K562 (cell line): Measurements from ENCODE around the gene POU2F3. TPM values are rescaled to one million over a fixed set of nuclear protein-coding genes. Genes with fewer than 3 reads are reported as not detected.

Experiments used
- ATAC-seq: fragments of 200-7000 bp; cut with Tn5 transposase; 3 replicates; pipeline ENCODE4 v1.9.1; 2020; ENCODE audit warnings: moderate library complexity
- BruUV-seq: library from RNA; stranded (reverse); fragments of 400-500 nt; replicated peaks from 2 replicates; lab custom pipeline; 2021; lab: Mats Ljungman, UMichigan
- CTCF ChIA-PET: fragments of 300-600 bp; formaldehyde crosslinking; extraction: SDS; loops from one replicate; lab custom pipeline; 2021; ENCODE audit warnings: low intra/inter-chr PET ratio; lab: Yijun Ruan, JAX
- POLR2A ChIA-PET: fragments of 300-600, 350-650 bp; sonication (Branson Sonifier 250); formaldehyde crosslinking; extraction: SDS; loops from one replicate; lab custom pipeline; 2021; ENCODE audit warnings: antibody characterized with exemption, inconsistent platforms; lab: Yijun Ruan, JAX
- DNase-seq, 4 experiments: peaks; one replicate each; pipeline versions ENCODE4 v3.0.0 to v3.0.0-alpha.2; 2011 to 2018; ENCODE audit warnings: low spot score in 3 of 4, mixed read lengths in 3 of 4; ENCODE audit errors: extremely low read depth in 1 of 4
- FAIRE-seq: peaks from 2 replicates; lab custom pipeline; 2011; peaks lifted over from hg19 to GRCh38; lab: Jason Lieb, UNC
- H2AFZ ChIP-seq: 2 replicates; pipeline ENCODE4 v1.6.0; 2011; ENCODE audit warnings: low read depth, low read length, control low read depth, inconsistent platforms
- H3K27ac ChIP-seq: fragments of 200-600 bp; 3 replicates; pipeline ENCODE4 v1.8.0; 2011; ENCODE audit warnings: low read depth, mild to moderate bottlenecking, control low read depth, inconsistent platforms, low read length, moderate library complexity, mixed read lengths; ENCODE audit errors: extremely low read depth
- H3K27me3 ChIP-seq, 2 experiments: fragments of 300-600 bp in 1 of 2; 2 replicates in 1 of 2; 3 replicates in 1 of 2; pipeline versions ENCODE4 v1.6.0 to v1.8.0; 2011; ENCODE audit warnings: inconsistent platforms in 2 of 2, low read length in 2 of 2, mild to moderate bottlenecking in 1 of 2, mixed read lengths in 1 of 2, moderate library complexity in 1 of 2; ENCODE audit not compliant: control insufficient read depth in 2 of 2, insufficient read depth in 2 of 2
- H3K36me3 ChIP-seq: fragments of 300-600 bp; 3 replicates; pipeline ENCODE4 v1.8.0; 2011; ENCODE audit warnings: mild to moderate bottlenecking, low read length, inconsistent platforms; ENCODE audit not compliant: control insufficient read depth, insufficient read depth
- H3K4me1 ChIP-seq, 2 experiments: fragments of 200-600 bp in 1 of 2; replicated peaks in 1 of 2; 2 replicates in 1 of 2; 3 replicates in 1 of 2; pipeline versions ENCODE4 v1.5.1 to v1.8.0; 2011; ENCODE audit warnings: inconsistent platforms in 2 of 2, low read length in 2 of 2, mild to moderate bottlenecking in 1 of 2, mixed read lengths in 1 of 2, moderate library complexity in 1 of 2; ENCODE audit not compliant: control insufficient read depth in 2 of 2, insufficient read depth in 2 of 2
- H3K4me2 ChIP-seq: 2 replicates; pipeline ENCODE4 v1.6.1; 2011; ENCODE audit warnings: low read length, control low read depth, inconsistent platforms, mixed read lengths; ENCODE audit not compliant: insufficient read depth
- H3K4me3 ChIP-seq: fragments of 200-600 bp; sonication (generic), shearing (Covaris generic); 2 replicates; pipeline ENCODE4 v1.5.1; 2016; ENCODE audit warnings: control low read depth, inconsistent platforms
- H3K79me2 ChIP-seq: fragments of 200-600 bp; 3 replicates; pipeline ENCODE4 v1.8.0; 2011; ENCODE audit warnings: low read length, inconsistent platforms; ENCODE audit not compliant: control insufficient read depth, insufficient read depth
- H3K9ac ChIP-seq, 2 experiments: 2 replicates each; pipeline versions ENCODE4 v1.6.0 to v1.6.1; 2011; ENCODE audit warnings: low read depth in 2 of 2, low read length in 2 of 2, control low read depth in 1 of 2, inconsistent platforms in 1 of 2, mild to moderate bottlenecking in 1 of 2, mixed read lengths in 1 of 2; ENCODE audit not compliant: insufficient read depth in 1 of 2
- H3K9me1 ChIP-seq: one replicate; pipeline ENCODE4 v1.6.0; 2011; ENCODE audit warnings: inconsistent platforms, mild to moderate bottlenecking, low read length, moderate library complexity; ENCODE audit not compliant: control insufficient read depth, insufficient read depth
- H3K9me3 ChIP-seq: replicated peaks from 2 replicates; pipeline ENCODE4 v1.5.1; 2011; ENCODE audit warnings: low read depth, low read length, inconsistent platforms; ENCODE audit not compliant: control insufficient read depth, insufficient read depth
- H4K20me1 ChIP-seq: replicated peaks from 2 replicates; pipeline ENCODE4 v1.6.1; 2011; ENCODE audit warnings: low read length, inconsistent platforms, mixed read lengths; ENCODE audit not compliant: control insufficient read depth, insufficient read depth
- C11orf30 ChIP-seq: fragments of 450-650 bp; IDR thresholded peaks from 2 replicates; pipeline ENCODE4 v1.6.1; 2016; ENCODE audit warnings: low read depth, mild to moderate bottlenecking
- CBFA2T3 ChIP-seq: fragments of 450-650 bp; IDR thresholded peaks from 2 replicates; pipeline ENCODE4 v1.6.1; 2017
- GATA2 ChIP-seq: sonication (generic); formaldehyde crosslinking; IDR thresholded peaks from 2 replicates; pipeline ENCODE4 v1.4.0; 2020; ENCODE audit warnings: mild to moderate bottlenecking, missing genetic modification reagents
- KLF13 ChIP-seq: fragments of 450-650 bp; IDR thresholded peaks from 2 replicates; pipeline ENCODE4 v1.6.1; 2016; ENCODE audit warnings: missing genetic modification characterization, low read depth, mild to moderate bottlenecking, missing compliant biosample characterization, moderate library complexity, borderline replicate concordance
- NCOA1 ChIP-seq: fragments of 450-650 bp; IDR thresholded peaks from 2 replicates; pipeline ENCODE4 v1.6.1; 2016; ENCODE audit warnings: low read depth
- NFXL1 ChIP-seq: fragments of 450-650 bp; formaldehyde crosslinking; IDR thresholded peaks from 2 replicates; pipeline ENCODE4 v1.4.0; 2021; ENCODE audit warnings: mild to moderate bottlenecking
- OTX1 ChIP-seq: fragments of 450-650 bp; formaldehyde crosslinking; IDR thresholded peaks from 2 replicates; pipeline ENCODE4 v1.4.0; 2022; ENCODE audit warnings: mild to moderate bottlenecking
- POLR2H ChIP-seq: IDR thresholded peaks from 2 replicates; pipeline ENCODE4 v1.6.1; 2016; ENCODE audit warnings: missing genetic modification characterization, low read depth, mild to moderate bottlenecking, control low read depth, missing compliant biosample characterization, moderate library complexity
- PTRF ChIP-seq: fragments of 450-650 bp; IDR thresholded peaks from 2 replicates; pipeline ENCODE4 v1.6.1; 2016; ENCODE audit warnings: mild to moderate bottlenecking, missing genetic modification characterization, missing compliant biosample characterization
- RAD51 ChIP-seq: fragments of 450-650 bp; IDR thresholded peaks from 2 replicates; pipeline ENCODE4 v1.7.1; 2016; ENCODE audit warnings: low read depth, mild to moderate bottlenecking, borderline replicate concordance
- TAF15 ChIP-seq: fragments of 200-400 bp; formaldehyde crosslinking; IDR thresholded peaks from 2 replicates; pipeline ENCODE4 v1.6.1; 2017; ENCODE audit warnings: mild to moderate bottlenecking, low read depth, low read length, moderate library complexity
- ZKSCAN3 ChIP-seq: fragments of 250-450 bp; sonication (Bioruptor Pico); IDR thresholded peaks from 2 replicates; pipeline ENCODE4 v1.4.0; 2020
- ZNF134 ChIP-seq: fragments of 250-450 bp; sonication (Bioruptor Pico); conservative IDR thresholded peaks from 2 replicates; pipeline ENCODE4 v1.4.0; 2020
- ZNF232 ChIP-seq: sonication (generic); formaldehyde crosslinking; IDR thresholded peaks from 2 replicates; pipeline ENCODE4 v1.8.0; 2022; ENCODE audit warnings: mild to moderate bottlenecking, missing genetic modification reagents
- ZNF239 ChIP-seq: fragments of 250-450 bp; sonication (Bioruptor Pico); IDR thresholded peaks from 2 replicates; pipeline ENCODE4 v1.4.0; 2020; ENCODE audit warnings: mild to moderate bottlenecking
- ZNF324 ChIP-seq: fragments of 250-450 bp; sonication (Bioruptor Pico); IDR thresholded peaks from 2 replicates; pipeline ENCODE4 v1.4.0; 2020; ENCODE audit warnings: mild to moderate bottlenecking
- ZNF436 ChIP-seq: fragments of 250-450, 450-650 bp; sonication (Bioruptor Pico); formaldehyde crosslinking; IDR thresholded peaks from 2 replicates; pipeline ENCODE4 v1.7.0; 2020; ENCODE audit warnings: mild to moderate bottlenecking
- ZNF76 ChIP-seq: fragments of 250-450 bp; sonication (Bioruptor Pico); IDR thresholded peaks from 2 replicates; pipeline ENCODE4 v1.4.0; 2020; ENCODE audit warnings: mild to moderate bottlenecking, moderate library complexity, borderline replicate concordance
- WGBS: fragments of 100-300 bp; shearing (Covaris generic); methylation state at CpG from one replicate; pipeline ENCODE4 v1.1.6; 2016; ENCODE audit warnings: low coverage, mixed read lengths; ENCODE audit not compliant: insufficient coverage; ENCODE audit errors: missing lambda C conversion rate; 5-methylcytosine and 5-hydroxymethylcytosine counted together
- in situ Hi-C: fragments of 300-500 bp; cut with MboI; formaldehyde crosslinking; loops from 4 replicates; pipeline ENCODE4 v1.15.0; 2018; ENCODE audit warnings: inconsistent platforms, mixed read lengths
- intact Hi-C: fragments of 100-400 bp; cut with micrococcal nuclease; formaldehyde crosslinking; loops from 2 replicates; pipeline ENCODE4 v1.14.2; 2022
- polyA plus RNA-seq, 8 experiments: library from polyadenylated mRNA; depleted of rRNA in 4 of 8; stranded (reverse) in 5 of 8; unstranded in 3 of 8; fragments of >200 nt; fragmentation: Nextera tagmentation in 2 of 8; fragmentation: Illumina TruSeq in 1 of 8; extraction: Ambion mirVana in 2 of 8; extraction: Trizol in 1 of 8; gene quantifications; 2 replicates each; pipeline versions ENCODE4 v1.2.1 to v1.2.3, GENCODE V29; 2011 to 2014; ENCODE audit warnings: inconsistent platforms in 1 of 8, missing spikeins in 1 of 8
- total RNA-seq, 7 experiments: library from RNA; depleted of rRNA in 6 of 7; stranded (reverse); fragments of >200 nt in 6 of 7; fragmentation: Illumina TruSeq in 2 of 7; extraction: Trizol in 2 of 7; gene quantifications; 2 replicates each; pipeline versions ENCODE4 v1.2.1 to v1.2.3, GENCODE V29; 2011 to 2021; ENCODE audit warnings: low replicate concordance in 1 of 7
- TF ChIP-seq, protein P1 (sequence below): sonication (generic); formaldehyde crosslinking; IDR thresholded peaks from 2 replicates; pipeline ENCODE4 v1.8.0; 2022; ENCODE audit warnings: missing genetic modification reagents, mild to moderate bottlenecking, borderline replicate concordance
- TF ChIP-seq, protein P2 (sequence below): sonication (generic); formaldehyde crosslinking; IDR thresholded peaks from 2 replicates; pipeline ENCODE4 v1.8.1; 2023; ENCODE audit warnings: mild to moderate bottlenecking, missing genetic modification reagents, moderate library complexity

The POU2F3 gene
- total and polyA plus RNA-seq, 9 of the 15 experiments (the other 6 are each of a cell fraction or from before 2014, with no cell fraction given): not detected

GRCh38 chr11:120255519-120255866, 15.6 kb downstream of the POU2F3 start:
- no peak overlapping the region for H3K4me3 ChIP-seq
- DNase-seq (no peak), FAIRE-seq (no peak)
- intact Hi-C loops: no loop called here
- no peak overlapping the region for H2AFZ ChIP-seq
- H3K9me3 ChIP-seq: no peaks in the 10 kb centered on the region
- no peaks in the 10 kb centered on the region for H3K9me1 ChIP-seq
- TF ChIP-seq, protein P1, sequence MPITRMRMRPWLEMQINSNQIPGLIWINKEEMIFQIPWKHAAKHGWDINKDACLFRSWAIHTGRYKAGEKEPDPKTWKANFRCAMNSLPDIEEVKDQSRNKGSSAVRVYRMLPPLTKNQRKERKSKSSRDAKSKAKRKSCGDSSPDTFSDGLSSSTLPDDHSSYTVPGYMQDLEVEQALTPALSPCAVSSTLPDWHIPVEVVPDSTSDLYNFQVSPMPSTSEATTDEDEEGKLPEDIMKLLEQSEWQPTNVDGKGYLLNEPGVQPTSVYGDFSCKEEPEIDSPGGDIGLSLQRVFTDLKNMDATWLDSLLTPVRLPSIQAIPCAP: no peak
- TF ChIP-seq POLR2H (tag): no peak
- TF ChIP-seq CBFA2T3: no peak
- no peak for TF ChIP-seq ZNF324 (CRISPR knock-in tag)
- TF ChIP-seq ZNF134 (CRISPR knock-in tag): no peak
- TF ChIP-seq ZNF232 (CRISPR knock-in tag): no peak
- TF ChIP-seq PTRF (tag): no peak
- no peak for TF ChIP-seq C11orf30
- TF ChIP-seq OTX1 (CRISPR knock-in tag): no peak
- TF ChIP-seq TAF15: no peak
- TF ChIP-seq ZNF436 (CRISPR knock-in tag): no peak
- no peak for TF ChIP-seq RAD51
- TF ChIP-seq NCOA1: no peak
- TF ChIP-seq ZNF239 (CRISPR knock-in tag): no peak
- TF ChIP-seq NFXL1 (CRISPR knock-in tag): no peak
- TF ChIP-seq GATA2 (CRISPR knock-in tag): no peak
- no peak for TF ChIP-seq ZNF76 (CRISPR knock-in tag)
- TF ChIP-seq, protein P2, sequence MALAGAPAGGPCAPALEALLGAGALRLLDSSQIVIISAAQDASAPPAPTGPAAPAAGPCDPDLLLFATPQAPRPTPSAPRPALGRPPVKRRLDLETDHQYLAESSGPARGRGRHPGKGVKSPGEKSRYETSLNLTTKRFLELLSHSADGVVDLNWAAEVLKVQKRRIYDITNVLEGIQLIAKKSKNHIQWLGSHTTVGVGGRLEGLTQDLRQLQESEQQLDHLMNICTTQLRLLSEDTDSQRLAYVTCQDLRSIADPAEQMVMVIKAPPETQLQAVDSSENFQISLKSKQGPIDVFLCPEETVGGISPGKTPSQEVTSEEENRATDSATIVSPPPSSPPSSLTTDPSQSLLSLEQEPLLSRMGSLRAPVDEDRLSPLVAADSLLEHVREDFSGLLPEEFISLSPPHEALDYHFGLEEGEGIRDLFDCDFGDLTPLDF (CRISPR knock-in tag): no peak
- TF ChIP-seq KLF13 (tag): no peak
- no peak for TF ChIP-seq ZKSCAN3 (CRISPR knock-in tag)
- TF ChIP-seq, all 486 proteins: peak for 0
- WGBS: 1% methylated on average over 7 of the region's 9 CpGs
- no peak; the same call in 2 of the 3 replicates for ATAC-seq
- Histone ChIP-seq H3K27ac (no peak overlapping the region), H3K36me3 (no peaks in the 10 kb centered on the region), H3K4me1 (peaks cover 0 to 3% of the 10 kb centered on the region in 2 experiments; a peak in 1 of 5 replicates), H3K27me3 (peaks cover 45 to 75% of the 10 kb centered on the region in 2 experiments; a peak in 4 of 5 replicates), H3K4me2 (no peak overlapping the region), H3K79me2 (no peaks in the 10 kb centered on the region), H3K9ac (0 out of 4 replicates have a peak overlapping the region, but pooled peaks of 1 of the 2 experiments have one; percentile 17), H4K20me1 (no peaks in the 10 kb centered on the region; the same call in 1 of the 2 replicates)
- ChIA-PET CTCF (no interaction called here), POLR2A (no interaction called here)
- BruUV-seq: no TSS peak
- in situ Hi-C loops: no loop called here
